ENCODE results near the gene SLC28A3. TPM values are rescaled to one million over a fixed set of nuclear protein-coding genes. Genes with fewer than 3 reads are reported as not detected.

The SLC28A3 gene
- total RNA-seq, 2 experiments from 2014 or later, result not detected

- TF ChIP-seq CTCF (conservative IDR thresholded peaks at IDR 0.05; ENCODE audit: low read length) (no peak), EZH2phosphoT487 (IDR thresholded peaks at IDR 0.05; ENCODE audit: borderline replicate concordance, low read depth, low read length) (no peak)
- DNase-seq (ENCODE audit: low spot score), result no peak
- intact Hi-C loops (cut with micrococcal nuclease; ENCODE audit: unreplicated experiment), result no loop called here
- no peaks in the 10 kb centered on the region for H3K36me3 ChIP-seq (ENCODE audit: insufficient read depth, low read length)
- CTCF ChIA-PET (ENCODE audit: unreplicated experiment), result no interaction called here
- H3K9me2 ChIP-seq (ENCODE audit: insufficient read depth, low read length), result no peaks in the 10 kb centered on the region
- no peak overlapping the region for H2AFZ ChIP-seq (ENCODE audit: low read length)
- H3K79me2 ChIP-seq (ENCODE audit: insufficient read depth, low read depth, low read length), result no peaks in the 10 kb centered on the region
- no peak overlapping the region for H3K27ac ChIP-seq (ENCODE audit: low read depth, low read length, poor library complexity, severe bottlenecking)
- no peak overlapping the region for H3K4me3 ChIP-seq (ENCODE audit: low read depth, low read length, poor library complexity, severe bottlenecking)
- no TSS peak for BruUV-seq (replicated peaks)
- POLR2A ChIA-PET, result interaction anchor here (0.6 to 0.7 kb wide), 2 partner anchors 383 to 1082 kb away, joined by 3 read pairs; no protein-coding TSS in a partner anchor
- H3K9me3 ChIP-seq (ENCODE audit: low read length), result no peaks in the 10 kb centered on the region
- no peak overlapping the region for H3K4me2 ChIP-seq (ENCODE audit: low read length)
- no peaks in the 10 kb centered on the region for H3K4me1 ChIP-seq (ENCODE audit: insufficient read depth, low read length, poor library complexity, severe bottlenecking)
- H4K20me1 ChIP-seq (ENCODE audit: insufficient read depth, low read length), result no peaks in the 10 kb centered on the region
Observed at GRCh38 chr9:84310883-84311282, 29.7 kb downstream of the SLC28A3 start.

- Histone ChIP-seq H3K9me2 (ENCODE audit: insufficient read depth, low read length) (no peaks in the 10 kb centered on the region), H3K9me3 (ENCODE audit: low read length) (no peaks in the 10 kb centered on the region), H3K27ac (ENCODE audit: low read depth, low read length, poor library complexity, severe bottlenecking) (no peak overlapping the region), H3K4me3 (ENCODE audit: low read depth, low read length, poor library complexity, severe bottlenecking) (no peak overlapping the region), H3K36me3 (ENCODE audit: insufficient read depth, low read length) (no peaks in the 10 kb centered on the region), H3K4me2 (ENCODE audit: low read length) (no peak overlapping the region), H2AFZ (ENCODE audit: low read length) (no peak overlapping the region), H4K20me1 (ENCODE audit: insufficient read depth, low read length) (no peaks in the 10 kb centered on the region), H3K79me2 (ENCODE audit: insufficient read depth, low read depth, low read length) (no peaks in the 10 kb centered on the region), H3K4me1 (ENCODE audit: insufficient read depth, low read length, poor library complexity, severe bottlenecking) (no peaks in the 10 kb centered on the region)
- TF ChIP-seq CTCF (conservative IDR thresholded peaks at IDR 0.05; ENCODE audit: low read length), result no peak
- TF ChIP-seq EZH2phosphoT487 (IDR thresholded peaks at IDR 0.05; ENCODE audit: borderline replicate concordance, low read depth, low read length), result no peak
- POLR2A ChIA-PET, result no interaction called here
- no TSS peak for BruUV-seq (replicated peaks)
- intact Hi-C loops (cut with micrococcal nuclease; ENCODE audit: unreplicated experiment), result no loop called here
- no peak for DNase-seq (ENCODE audit: low spot score)
- CTCF ChIA-PET (ENCODE audit: unreplicated experiment), result no interaction called here
Observed at GRCh38 chr9:84305497-84306131, 34.9 kb downstream of the SLC28A3 start.

DNA sequence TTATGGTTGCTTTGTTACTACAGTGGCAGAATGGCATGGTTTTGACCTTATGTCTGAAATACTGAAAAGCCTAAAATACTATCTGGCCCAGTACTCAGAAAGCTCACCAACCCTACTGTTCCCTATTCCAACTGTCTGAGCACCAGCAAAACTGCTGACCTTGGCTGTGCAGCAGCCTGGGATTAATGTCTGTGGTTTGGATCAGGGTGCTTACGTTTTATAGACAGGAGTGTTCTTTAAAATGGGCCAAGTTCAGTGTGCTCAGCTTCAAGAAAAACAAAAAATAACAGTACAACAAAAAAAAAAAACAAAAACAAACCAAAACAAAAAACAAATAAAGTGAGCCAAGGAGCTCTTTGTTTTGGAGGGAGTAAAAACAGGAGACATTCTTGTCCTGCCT, 36.4 kb downstream of the SLC28A3 start:
- intact Hi-C loops (cut with micrococcal nuclease; ENCODE audit: unreplicated experiment), result no loop called here
- no peaks in the 10 kb centered on the region for H3K4me1 ChIP-seq (ENCODE audit: insufficient read depth, low read length, poor library complexity, severe bottlenecking)
- H3K4me3 ChIP-seq (ENCODE audit: low read depth, low read length, poor library complexity, severe bottlenecking), result no peak overlapping the region
- no peak overlapping the region for H3K27ac ChIP-seq (ENCODE audit: low read depth, low read length, poor library complexity, severe bottlenecking)
- no peak for DNase-seq (ENCODE audit: low spot score)
- H3K4me2 ChIP-seq (ENCODE audit: low read length), result no peak overlapping the region
- H3K9me2 ChIP-seq (ENCODE audit: insufficient read depth, low read length), result no peaks in the 10 kb centered on the region
- POLR2A ChIA-PET, result interaction anchor here (0.8 kb wide), 1 partner anchor 39 kb away, joined by 5 read pairs; no protein-coding TSS in a partner anchor
- no peaks in the 10 kb centered on the region for H3K79me2 ChIP-seq (ENCODE audit: insufficient read depth, low read depth, low read length)
- H3K9me3 ChIP-seq (ENCODE audit: low read length), result no peaks in the 10 kb centered on the region
- no peak for TF ChIP-seq EZH2phosphoT487 (IDR thresholded peaks at IDR 0.05; ENCODE audit: borderline replicate concordance, low read depth, low read length)
- no peak for TF ChIP-seq CTCF (conservative IDR thresholded peaks at IDR 0.05; ENCODE audit: low read length)
- H4K20me1 ChIP-seq (ENCODE audit: insufficient read depth, low read length), result no peaks in the 10 kb centered on the region
- BruUV-seq (replicated peaks), result no TSS peak
- CTCF ChIA-PET (ENCODE audit: unreplicated experiment), result no interaction called here
- H2AFZ ChIP-seq (ENCODE audit: low read length), result no peak overlapping the region
- H3K36me3 ChIP-seq (ENCODE audit: insufficient read depth, low read length), result no peaks in the 10 kb centered on the region
